ENCODE results near the gene CTSW. TPM values are rescaled to one million over a fixed set of nuclear protein-coding genes. Genes with fewer than 3 reads are reported as not detected.
"Not testable (repeated sequence)": the region's sequence is repeated elsewhere in the genome, so short reads cannot be mapped to it uniquely, and the experiment has no call there.

Gene CTSW
- polyA plus RNA-seq, 1 of the 3 experiments (the other 2 are of a cell fraction): 0.49 TPM

DNA sequence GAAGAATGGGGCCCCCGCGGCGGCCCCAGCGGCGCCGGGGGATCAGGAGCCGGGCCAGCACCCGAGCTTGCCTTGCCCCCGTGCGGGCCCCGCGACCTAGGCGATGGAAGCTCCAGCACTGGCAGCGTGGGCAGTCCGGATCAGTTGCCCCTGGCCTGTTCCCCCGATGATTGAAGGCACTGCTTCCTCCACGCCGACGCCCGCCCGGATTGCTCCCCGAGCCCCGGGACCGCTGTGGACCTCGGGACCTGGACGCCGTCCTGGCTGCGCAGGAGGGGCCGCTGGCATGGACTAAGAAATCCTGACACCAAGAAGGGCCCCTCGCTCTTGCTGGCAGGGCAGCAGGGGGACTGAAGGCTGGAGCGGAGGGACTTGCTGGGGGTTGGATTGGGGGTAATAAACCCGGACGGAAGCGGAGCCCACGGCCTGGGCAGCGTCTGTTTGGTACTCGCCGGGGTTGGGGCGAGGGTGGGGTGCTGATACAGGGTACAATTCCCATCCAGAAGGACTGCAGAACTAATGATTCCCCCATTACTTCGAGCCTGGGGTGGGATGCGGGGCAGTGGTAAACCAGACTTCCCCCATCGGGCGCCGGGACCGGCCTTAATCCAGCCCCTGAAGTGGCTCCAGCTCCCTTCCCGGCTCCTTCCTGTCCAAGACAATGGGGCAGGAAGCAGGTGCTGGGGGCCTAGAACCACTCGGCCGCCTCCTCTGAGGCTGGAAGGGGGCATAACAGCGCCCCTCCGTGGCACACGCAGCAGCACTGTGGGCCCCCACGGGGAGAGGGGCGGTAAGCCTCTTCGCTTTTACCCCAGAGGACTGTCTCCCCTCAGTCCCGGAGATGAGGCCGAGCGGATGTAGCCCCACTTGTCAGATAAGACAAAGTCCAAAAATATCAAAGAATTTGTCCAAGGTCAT is 11.8 kb downstream of the CTSW start (continued):
- no peak for TF ChIP-seq RCOR1 (IDR thresholded peaks at IDR 0.05; ENCODE audit: low read length)
- TF ChIP-seq FOXJ3 (CRISPR knock-in tag; IDR thresholded peaks at IDR 0.05): no peak
- TF ChIP-seq GABPA (IDR thresholded peaks at IDR 0.05; ENCODE audit: low read depth): 0 out of 2 replicates have a peak, but pooled peaks have one; percentile 9
- no peak for TF ChIP-seq GATA2 (CRISPR knock-in tag; IDR thresholded peaks at IDR 0.05)
- TF ChIP-seq, protein P1, sequence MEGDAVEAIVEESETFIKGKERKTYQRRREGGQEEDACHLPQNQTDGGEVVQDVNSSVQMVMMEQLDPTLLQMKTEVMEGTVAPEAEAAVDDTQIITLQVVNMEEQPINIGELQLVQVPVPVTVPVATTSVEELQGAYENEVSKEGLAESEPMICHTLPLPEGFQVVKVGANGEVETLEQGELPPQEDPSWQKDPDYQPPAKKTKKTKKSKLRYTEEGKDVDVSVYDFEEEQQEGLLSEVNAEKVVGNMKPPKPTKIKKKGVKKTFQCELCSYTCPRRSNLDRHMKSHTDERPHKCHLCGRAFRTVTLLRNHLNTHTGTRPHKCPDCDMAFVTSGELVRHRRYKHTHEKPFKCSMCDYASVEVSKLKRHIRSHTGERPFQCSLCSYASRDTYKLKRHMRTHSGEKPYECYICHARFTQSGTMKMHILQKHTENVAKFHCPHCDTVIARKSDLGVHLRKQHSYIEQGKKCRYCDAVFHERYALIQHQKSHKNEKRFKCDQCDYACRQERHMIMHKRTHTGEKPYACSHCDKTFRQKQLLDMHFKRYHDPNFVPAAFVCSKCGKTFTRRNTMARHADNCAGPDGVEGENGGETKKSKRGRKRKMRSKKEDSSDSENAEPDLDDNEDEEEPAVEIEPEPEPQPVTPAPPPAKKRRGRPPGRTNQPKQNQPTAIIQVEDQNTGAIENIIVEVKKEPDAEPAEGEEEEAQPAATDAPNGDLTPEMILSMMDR (IDR thresholded peaks at IDR 0.05): peak; percentile 34
- no peak for TF ChIP-seq MXI1 (IDR thresholded peaks at IDR 0.05; ENCODE audit: low read depth, low read length)
- 0 out of 2 replicates have a peak, but pooled peaks have one; percentile 7 for TF ChIP-seq ELF1 (IDR thresholded peaks at IDR 0.05)
- TF ChIP-seq USF1 (IDR thresholded peaks at IDR 0.05; ENCODE audit: borderline replicate concordance, low read depth): 0 out of 2 replicates have a peak, but pooled peaks have one; percentile 4
- TF ChIP-seq TEAD4 (IDR thresholded peaks at IDR 0.05; ENCODE audit: borderline replicate concordance, insufficient read depth): 0 out of 2 replicates have a peak, but pooled peaks have one; percentile 8

- H3K27me3 ChIP-seq (ENCODE audit: insufficient read depth); H3K9me2 ChIP-seq; POLR2A ChIA-PET; H2AFZ ChIP-seq (ENCODE audit: low read depth); DNase-seq; H3K9me3 ChIP-seq: not testable (repeated sequence)
- TF ChIP-seq ZBTB33 (IDR thresholded peaks at IDR 0.05; ENCODE audit: borderline replicate concordance, low read depth): 0 out of 2 replicates have a peak, but pooled peaks have one; percentile 7
- Histone ChIP-seq H3K36me3 (replicated peaks in 1 of 2; ENCODE audit: control insufficient read depth in 1 of 2, insufficient read depth in 2 of 2, low read length in 1 of 2) (peaks cover 0 to 37% of the 10 kb centered on the region in 2 experiments), H4K20me1 (ENCODE audit: insufficient read depth) (peaks cover 63% of the 10 kb centered on the region), H3K4me1 (ENCODE audit: control insufficient read depth in 1 of 2, insufficient read depth in 2 of 2, low read depth in 1 of 2, low read length in 1 of 2) (peaks cover 46 to 52% of the 10 kb centered on the region in 2 experiments), H3K9ac (peak overlapping the region; percentile 76; the same call in 1 of the 2 replicates), H3K79me2 (ENCODE audit: insufficient read depth) (peaks cover 68% of the 10 kb centered on the region), H3F3A (replicated peaks; ENCODE audit: insufficient read depth) (peaks cover 95% of the 10 kb centered on the region), H3K4me2 (peak overlapping the region; percentile 98), H3K4me3 (ENCODE audit: low read depth in 2 of 2, low read length in 1 of 2) (peak overlapping the region; percentile 65 to 70), H3K27ac (ENCODE audit: low read depth in 2 of 2, low read length in 1 of 2) (peak overlapping the region in 1 of 2 experiments; percentile 94; a peak in 3 of 4 replicates)
- WGBS (ENCODE audit: low lambda C conversion rate): 93% methylated on average over 5 of the region's 5 CpGs
- CTCF ChIA-PET: interaction anchor here (0.6 to 15.2 kb wide), 7 partner anchors 19 to 450 kb away, joined by 3 to 374 read pairs (median 4); partner anchors contain the start of genes CFL1, EFEMP2 and MUS81
Measured at GRCh38 chr11:65892137-65892540, 12.5 kb downstream of the CTSW start.

All from SK-N-SH (cell line).